Glutamatergic neuron (in vitro differentiated cells): Measurements from ENCODE around the gene TNFRSF8. TPM values are rescaled to one million over a fixed set of nuclear protein-coding genes. Genes with fewer than 3 reads are reported as not detected.

Experiments used
- DNase-seq: peaks from one replicate; pipeline ENCODE4 v3.0.0; 2022
- H3K27ac Mint-ChIP-seq: one replicate; pipeline ENCODE4 v1.8.0; 2020; ENCODE audit warnings: mild to moderate bottlenecking, mixed read lengths, inconsistent platforms; ENCODE audit not compliant: unreplicated experiment
- H3K27me3 Mint-ChIP-seq: one replicate; pipeline ENCODE4 v1.8.0; 2020; ENCODE audit warnings: mild to moderate bottlenecking, moderate library complexity, mixed read lengths, inconsistent platforms; ENCODE audit not compliant: unreplicated experiment
- H3K36me3 Mint-ChIP-seq: one replicate; pipeline ENCODE4 v1.8.0; 2020; ENCODE audit warnings: mild to moderate bottlenecking, mixed read lengths, inconsistent platforms; ENCODE audit not compliant: unreplicated experiment
- H3K4me1 Mint-ChIP-seq: one replicate; pipeline ENCODE4 v1.8.0; 2020; ENCODE audit warnings: mild to moderate bottlenecking, low read depth, mixed read lengths, inconsistent platforms; ENCODE audit not compliant: unreplicated experiment
- H3K4me3 Mint-ChIP-seq: one replicate; pipeline ENCODE4 v1.8.0; 2020; ENCODE audit warnings: mild to moderate bottlenecking, mixed read lengths, inconsistent platforms; ENCODE audit not compliant: unreplicated experiment
- H3K9me3 Mint-ChIP-seq: one replicate; pipeline ENCODE4 v1.8.0; 2020; ENCODE audit warnings: mild to moderate bottlenecking, moderate library complexity, mixed read lengths, inconsistent platforms; ENCODE audit not compliant: unreplicated experiment
- total RNA-seq: library from RNA; stranded (reverse); fragmentation: NEBNext Ultra II Directional; extraction: Animal tissue kit (Norgen Biotek cat#: 25700); gene quantifications from one replicate; pipeline ENCODE4 v1.2.1, GENCODE V29; 2021; ENCODE audit not compliant: unreplicated experiment
- TF ChIP-seq, protein P1 (sequence below): fragments of 200-600 bp; sonication (generic); IDR thresholded peaks from one replicate; pipeline ENCODE4 v1.5.0; 2021; ENCODE audit not compliant: partially characterized antibody, unreplicated experiment

TNFRSF8 gene
- total RNA-seq, 1 donor from 2014 or later, result not detected

DNA sequence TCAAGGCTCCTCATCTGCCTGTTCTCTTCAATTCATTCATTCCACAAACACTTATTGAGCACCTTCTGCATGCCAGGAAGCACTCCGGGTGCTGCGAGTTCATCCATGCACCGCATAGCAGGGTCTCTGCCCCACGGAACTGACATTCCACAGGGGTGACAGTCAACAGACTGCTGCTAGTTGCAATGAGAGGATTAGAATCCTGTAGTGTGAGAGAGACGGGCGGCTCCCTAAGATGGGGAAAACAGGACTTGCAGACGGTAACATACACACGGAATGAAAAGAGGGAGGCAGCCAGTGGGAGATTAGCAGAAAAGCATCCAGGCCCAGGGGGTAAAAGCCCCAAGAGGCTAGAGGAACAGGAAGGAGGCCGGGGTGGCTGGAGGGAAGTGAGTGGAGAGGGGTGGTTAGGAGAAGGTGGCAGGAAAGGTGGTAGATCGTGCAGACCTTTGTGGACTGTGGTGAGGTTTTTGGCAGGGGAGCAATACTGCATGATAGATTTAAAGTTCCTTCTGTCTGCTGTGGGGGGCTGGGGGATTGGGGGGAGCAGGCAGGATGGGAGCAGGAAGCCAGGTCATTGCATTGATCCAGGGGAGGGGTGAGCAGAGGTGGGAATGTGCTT lies 6.6 kb downstream of the TNFRSF8 start:
- Mint-ChIP-seq H3K36me3 (no peaks in the 10 kb centered on the region), H3K27ac (no peak overlapping the region), H3K4me3 (peak overlapping the region; percentile 57), H3K27me3 (peaks cover 4% of the 10 kb centered on the region), H3K9me3 (peaks cover 4% of the 10 kb centered on the region), H3K4me1 (peaks cover 16% of the 10 kb centered on the region)
- no peak for DNase-seq
- TF ChIP-seq, protein P1, sequence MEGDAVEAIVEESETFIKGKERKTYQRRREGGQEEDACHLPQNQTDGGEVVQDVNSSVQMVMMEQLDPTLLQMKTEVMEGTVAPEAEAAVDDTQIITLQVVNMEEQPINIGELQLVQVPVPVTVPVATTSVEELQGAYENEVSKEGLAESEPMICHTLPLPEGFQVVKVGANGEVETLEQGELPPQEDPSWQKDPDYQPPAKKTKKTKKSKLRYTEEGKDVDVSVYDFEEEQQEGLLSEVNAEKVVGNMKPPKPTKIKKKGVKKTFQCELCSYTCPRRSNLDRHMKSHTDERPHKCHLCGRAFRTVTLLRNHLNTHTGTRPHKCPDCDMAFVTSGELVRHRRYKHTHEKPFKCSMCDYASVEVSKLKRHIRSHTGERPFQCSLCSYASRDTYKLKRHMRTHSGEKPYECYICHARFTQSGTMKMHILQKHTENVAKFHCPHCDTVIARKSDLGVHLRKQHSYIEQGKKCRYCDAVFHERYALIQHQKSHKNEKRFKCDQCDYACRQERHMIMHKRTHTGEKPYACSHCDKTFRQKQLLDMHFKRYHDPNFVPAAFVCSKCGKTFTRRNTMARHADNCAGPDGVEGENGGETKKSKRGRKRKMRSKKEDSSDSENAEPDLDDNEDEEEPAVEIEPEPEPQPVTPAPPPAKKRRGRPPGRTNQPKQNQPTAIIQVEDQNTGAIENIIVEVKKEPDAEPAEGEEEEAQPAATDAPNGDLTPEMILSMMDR, result no peak

GRCh38 chr1:12071892-12072291 lies 8.8 kb downstream of the TNFRSF8 start:
- peaks cover 6% of the 10 kb centered on the region for H3K9me3 Mint-ChIP-seq
- H3K27ac Mint-ChIP-seq, result no peak overlapping the region
- no peaks in the 10 kb centered on the region for H3K36me3 Mint-ChIP-seq
- H3K4me1 Mint-ChIP-seq, result peaks cover 16% of the 10 kb centered on the region
- TF ChIP-seq, protein P1, result no peak
- H3K4me3 Mint-ChIP-seq, result no peak overlapping the region
- no peak for DNase-seq
- peaks cover 7% of the 10 kb centered on the region for H3K27me3 Mint-ChIP-seq

GRCh38 chr1:12072741-12073140 lies 9.6 kb downstream of the TNFRSF8 start:
- H3K4me3 Mint-ChIP-seq, result no peak overlapping the region
- H3K4me1 Mint-ChIP-seq, result peaks cover 15% of the 10 kb centered on the region
- peaks cover 7% of the 10 kb centered on the region for H3K27me3 Mint-ChIP-seq

GRCh38 chr1:12073796-12074195 lies 10.7 kb downstream of the TNFRSF8 start:
- Mint-ChIP-seq H3K27ac (no peak overlapping the region), H3K4me3 (no peak overlapping the region), H3K27me3 (peaks cover 7% of the 10 kb centered on the region), H3K4me1 (peaks cover 6% of the 10 kb centered on the region), H3K9me3 (peaks cover 6% of the 10 kb centered on the region), H3K36me3 (peaks cover 12% of the 10 kb centered on the region)
- no peak for DNase-seq
- TF ChIP-seq, protein P1, result no peak

More at GRCh38 chr1:12072741-12073140, 9.6 kb downstream of the TNFRSF8 start:
- DNase-seq, result no peak
- Mint-ChIP-seq H3K36me3 (peaks cover 8% of the 10 kb centered on the region), H3K27ac (no peak overlapping the region), H3K9me3 (peaks cover 6% of the 10 kb centered on the region)
- TF ChIP-seq, protein P1, result no peak
